GM21576 (cell line): ENCODE results near the gene TMEM100.

Experiments
- ATAC-seq: cut with Tn5 transposase; IDR thresholded peaks from one replicate; pipeline ENCODE4 v1.9.1; 2021; ENCODE audit warnings: mild to moderate bottlenecking, moderate library complexity; ENCODE audit not compliant: unreplicated experiment

Gene TMEM100

DNA sequence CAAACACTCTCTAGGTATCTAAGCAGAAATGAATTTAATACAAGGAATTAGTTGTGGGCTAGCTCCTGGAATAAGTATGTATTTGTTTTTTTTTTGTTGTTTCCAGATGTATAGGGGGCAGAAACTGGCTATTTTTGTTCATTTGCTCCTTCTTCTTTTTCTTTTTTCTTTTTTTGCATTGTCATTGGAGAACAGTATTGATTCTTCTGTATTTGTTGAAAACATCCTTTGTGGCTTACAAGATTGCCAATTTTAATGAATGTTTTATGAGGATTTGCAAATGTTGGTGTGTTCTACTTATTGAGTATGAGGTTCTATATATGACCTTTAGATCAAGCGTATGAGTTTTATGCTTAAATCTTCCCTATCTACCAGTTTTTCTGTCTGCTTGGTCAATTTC is 22.6 kb upstream of the TMEM100 start:
- ATAC-seq, result no peak

- peak; percentile 30 for ATAC-seq
Observed at GRCh38 chr17:55743103-55743679, 20.5 kb upstream of the TMEM100 start.

DNA sequence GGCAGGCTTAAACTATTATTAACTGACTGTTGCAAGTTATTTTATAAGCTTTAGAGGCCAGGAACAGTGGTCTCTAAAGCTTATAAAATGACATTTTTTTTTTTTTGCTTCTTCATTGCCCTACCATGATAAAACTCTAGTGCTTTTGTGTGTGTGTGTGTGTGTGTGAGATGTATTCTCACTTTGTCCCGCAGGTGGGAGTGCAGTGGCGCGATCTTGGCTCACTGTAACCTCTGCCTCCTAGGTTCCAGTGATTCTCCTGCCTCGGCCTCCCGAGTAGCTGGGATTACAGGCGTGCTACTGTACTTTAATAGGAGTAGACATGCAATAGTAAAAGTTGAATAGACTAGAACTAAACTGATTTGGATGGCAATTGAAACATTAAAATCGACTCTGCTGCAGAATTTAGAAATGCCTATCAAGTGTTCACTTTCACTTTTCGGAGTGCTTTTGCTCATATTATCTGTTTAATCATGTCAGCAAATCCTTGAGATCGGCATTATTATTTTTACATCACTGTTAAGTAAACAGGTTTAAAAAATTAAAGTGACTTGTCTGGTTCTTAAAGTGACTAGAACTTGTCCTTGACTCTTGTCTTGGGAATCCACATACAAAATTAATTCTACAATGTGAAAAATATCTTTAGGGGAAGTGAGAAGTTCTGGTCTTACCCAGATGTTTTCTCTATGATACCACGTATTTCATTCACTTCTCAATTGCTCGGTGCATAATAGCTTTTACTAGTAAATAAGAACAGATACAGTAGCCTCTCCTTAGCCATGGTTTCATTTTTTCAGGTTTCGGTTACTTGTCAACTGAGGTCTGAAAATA is 19.8 kb upstream of the TMEM100 start:
- peak; percentile 90 for ATAC-seq

DNA sequence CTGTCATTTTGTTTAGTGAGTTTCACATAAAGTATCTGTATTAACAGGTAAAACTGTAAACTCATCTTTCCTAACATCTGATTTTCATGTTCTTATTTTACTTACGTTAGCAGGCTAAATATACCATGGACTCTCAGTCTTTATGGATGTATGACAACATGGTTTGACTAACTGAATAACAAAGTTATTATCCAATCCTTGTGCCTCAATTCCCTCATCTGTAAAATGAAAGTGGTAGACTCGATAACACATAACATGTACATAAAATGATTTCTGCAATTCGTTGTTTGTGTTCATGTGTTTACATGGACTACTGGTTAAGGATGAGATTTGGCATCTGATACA is 18.7 kb upstream of the TMEM100 start:
- no peak for ATAC-seq

DNA sequence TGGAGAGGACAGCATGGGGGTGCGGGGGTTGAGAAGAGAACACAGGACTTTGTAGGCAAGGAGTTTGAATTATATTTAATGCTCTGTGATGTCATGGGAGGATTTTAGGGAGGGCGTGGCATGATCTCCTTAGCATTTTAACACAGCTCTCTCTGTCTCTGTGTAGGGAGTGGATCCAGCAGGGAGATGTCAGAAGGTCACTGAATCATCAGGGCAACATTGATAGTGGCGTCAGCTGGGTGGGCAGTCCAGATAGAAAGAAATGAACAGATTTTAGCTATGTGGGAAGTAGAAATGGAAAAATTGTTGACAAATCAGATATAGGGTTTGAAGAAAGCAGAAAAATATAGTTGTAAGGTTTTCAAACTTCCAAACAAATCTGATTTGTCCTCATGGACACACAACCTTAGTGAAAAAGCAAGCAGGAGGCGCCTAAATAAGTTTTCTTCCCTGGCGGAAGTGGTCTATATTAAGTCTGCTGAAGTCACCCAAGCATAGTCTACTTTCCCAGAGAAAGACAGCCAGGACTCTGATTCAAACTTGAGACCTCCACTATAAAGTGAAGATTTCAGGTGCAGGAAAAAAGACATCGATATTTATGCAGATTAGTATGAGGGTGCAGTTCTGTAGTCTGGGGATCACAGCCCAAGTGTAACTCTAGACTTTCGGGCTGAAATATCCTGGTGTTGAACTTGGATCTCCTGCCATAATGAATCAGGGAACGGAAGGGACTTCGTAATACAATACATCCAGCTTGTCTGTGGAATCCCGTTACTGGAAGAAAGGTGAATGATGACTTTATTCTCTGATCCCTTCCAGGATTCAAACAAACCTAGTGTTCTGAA is 18.1 kb upstream of the TMEM100 start:
- ATAC-seq, result no peak

DNA sequence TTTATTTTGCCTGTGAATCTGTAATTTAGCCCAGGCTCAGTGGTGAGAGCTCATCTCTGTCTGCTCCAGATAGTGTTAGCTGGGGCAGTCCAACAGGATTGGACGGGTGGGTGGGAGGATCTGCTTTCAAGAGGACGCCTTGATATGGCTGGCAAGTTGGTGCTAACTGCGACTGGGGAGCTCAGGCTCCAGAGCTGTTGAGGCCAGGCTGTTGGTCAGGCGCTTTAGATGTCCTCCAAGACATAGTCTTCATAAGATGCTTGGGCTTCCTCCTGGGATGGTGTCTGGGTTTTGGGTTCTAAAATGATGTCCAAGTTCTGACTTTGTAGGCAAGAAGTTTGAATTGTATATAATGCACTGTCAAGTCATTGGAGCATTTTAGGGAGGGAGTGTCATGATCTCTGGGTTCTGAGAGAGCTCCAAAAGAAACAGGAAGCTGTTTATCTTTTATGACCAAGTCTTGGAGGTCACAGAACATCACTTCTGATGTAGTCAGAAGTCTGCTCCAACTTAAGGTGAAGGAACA is 15.4 kb upstream of the TMEM100 start:
- ATAC-seq, result no peak

DNA sequence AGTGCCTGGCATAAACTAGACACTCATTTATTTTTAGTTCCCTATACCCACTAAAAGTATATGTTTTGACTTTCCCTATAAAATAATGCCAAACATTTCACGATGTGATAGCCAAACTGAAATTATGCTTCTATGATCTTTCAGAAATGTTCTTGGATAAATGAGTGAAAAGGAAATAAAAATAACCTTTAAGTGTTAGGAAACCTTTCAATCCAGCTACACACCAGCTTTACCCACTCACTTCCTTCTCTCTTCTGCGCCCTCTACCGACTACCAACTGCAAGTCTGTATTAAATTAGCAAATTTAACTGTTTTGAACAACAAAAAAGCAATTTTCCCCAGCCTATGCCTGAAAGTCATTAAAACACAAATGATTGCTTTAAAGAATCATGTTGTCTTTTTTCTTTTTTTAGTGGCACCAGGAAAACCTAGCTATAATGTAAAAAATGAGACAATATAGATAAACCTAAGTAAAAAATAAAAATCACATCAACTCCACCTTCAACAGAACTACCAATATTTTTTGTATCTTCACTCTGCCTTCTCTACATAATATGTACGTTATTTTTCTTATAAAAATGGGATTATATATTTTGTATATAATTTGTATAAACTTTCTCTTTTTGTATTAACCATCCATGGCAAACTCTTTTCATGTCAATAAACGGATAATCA is 13.2 kb upstream of the TMEM100 start:
- no peak for ATAC-seq

DNA sequence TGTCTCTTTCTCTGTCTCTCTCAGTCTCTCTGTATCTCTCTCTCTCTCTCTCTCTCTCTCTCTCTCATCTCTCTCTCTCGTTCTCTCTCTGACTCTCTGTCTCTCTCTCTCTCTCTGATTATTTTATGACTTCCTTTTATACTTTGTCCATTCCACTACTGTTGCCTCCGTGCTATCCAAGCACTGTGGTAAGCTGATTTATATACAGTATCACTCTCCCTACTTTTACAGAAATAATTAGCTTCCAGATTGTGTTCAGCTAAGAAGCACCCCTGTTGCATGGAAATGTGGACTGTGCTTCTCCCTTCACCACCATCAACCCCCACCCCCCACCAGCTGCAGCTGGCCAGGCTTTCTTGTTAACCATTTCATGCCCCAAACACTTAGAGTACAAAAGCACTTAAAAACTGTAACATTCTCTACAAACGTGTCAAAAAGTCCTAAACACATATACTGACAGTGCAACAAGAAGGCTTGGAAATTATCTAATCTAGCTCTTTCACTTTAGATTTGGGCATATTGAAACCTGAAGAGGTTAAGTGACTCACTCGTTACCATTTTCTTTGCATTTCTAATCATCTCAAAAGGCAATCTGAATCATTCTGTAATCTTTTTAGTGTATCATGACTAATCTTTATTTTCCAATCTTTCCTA is 11.6 kb upstream of the TMEM100 start:
- ATAC-seq, result no peak

DNA sequence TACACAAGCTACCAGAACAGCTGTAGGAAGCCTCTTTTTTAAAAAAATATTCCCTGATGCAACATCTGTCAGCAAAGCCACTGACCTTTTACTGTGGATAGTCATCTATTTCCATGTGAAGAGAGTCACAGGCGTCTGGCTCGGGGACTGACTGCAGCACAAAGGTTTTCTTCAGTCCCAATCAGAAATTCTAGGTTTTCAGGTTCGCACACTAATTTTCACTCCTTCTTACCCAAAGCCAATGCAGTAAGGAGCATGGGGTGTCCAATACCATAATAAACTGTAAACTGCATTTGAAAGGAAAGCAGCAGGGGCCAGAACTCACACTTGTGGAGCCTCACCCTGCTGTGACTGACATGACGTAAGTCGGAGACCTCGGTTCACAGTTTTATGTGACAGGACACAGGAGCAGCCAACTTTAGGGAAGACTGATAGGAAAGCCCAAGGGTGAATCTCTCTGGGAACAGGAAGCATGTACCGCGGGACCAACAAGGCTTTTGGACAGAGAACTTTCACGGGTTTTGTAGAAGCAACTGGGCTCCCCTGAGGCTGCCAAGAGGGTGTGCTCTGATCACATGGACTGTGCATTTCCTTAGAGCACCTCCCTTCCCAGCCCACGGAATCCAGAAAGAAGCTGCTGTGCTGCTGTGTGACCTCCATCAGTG is 9.1 kb upstream of the TMEM100 start:
- no peak for ATAC-seq

DNA sequence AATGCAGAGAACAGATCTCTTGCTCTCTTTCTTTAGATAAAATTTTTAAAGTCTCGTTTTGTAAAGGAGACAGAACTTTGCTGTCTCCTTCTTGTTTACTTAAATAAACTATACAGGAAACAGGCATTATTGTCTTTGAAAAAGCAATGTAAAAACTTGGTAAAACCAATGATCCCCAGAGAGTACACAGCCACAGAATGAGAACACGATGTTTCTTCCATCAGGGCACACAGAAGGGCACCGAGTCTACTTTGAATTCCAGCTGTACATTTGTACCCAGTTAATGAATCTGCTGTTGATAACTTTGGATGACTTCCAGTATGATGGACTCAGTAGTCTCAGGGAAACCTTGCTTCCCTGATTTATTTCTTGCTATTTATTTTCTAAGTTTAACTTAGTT is 8.1 kb upstream of the TMEM100 start:
- no peak for ATAC-seq

GRCh38 chr17:55730380-55730779 is 7.7 kb upstream of the TMEM100 start:
- ATAC-seq, result no peak

GRCh38 chr17:55729484-55729883 is 6.8 kb upstream of the TMEM100 start:
- no peak for ATAC-seq

DNA sequence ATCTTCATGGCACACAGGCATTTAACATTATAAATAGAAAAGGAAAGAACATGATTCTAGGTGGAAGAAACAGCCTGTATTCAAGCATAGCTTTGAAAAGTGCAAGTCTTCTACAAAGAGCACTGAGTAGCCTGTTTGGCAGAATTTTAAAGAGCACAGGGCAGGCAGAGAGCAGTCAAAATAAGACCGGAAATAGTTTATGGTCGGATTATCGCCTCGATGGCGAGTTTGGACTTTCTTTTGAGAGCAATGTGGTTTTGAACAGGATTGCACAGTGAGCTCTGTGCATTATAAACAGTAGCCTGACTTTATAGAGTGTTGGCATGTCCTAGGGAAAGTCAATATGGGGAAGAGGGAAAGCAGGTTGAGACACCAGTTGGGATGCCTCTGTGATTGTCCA is 6.2 kb upstream of the TMEM100 start:
- no peak for ATAC-seq

DNA sequence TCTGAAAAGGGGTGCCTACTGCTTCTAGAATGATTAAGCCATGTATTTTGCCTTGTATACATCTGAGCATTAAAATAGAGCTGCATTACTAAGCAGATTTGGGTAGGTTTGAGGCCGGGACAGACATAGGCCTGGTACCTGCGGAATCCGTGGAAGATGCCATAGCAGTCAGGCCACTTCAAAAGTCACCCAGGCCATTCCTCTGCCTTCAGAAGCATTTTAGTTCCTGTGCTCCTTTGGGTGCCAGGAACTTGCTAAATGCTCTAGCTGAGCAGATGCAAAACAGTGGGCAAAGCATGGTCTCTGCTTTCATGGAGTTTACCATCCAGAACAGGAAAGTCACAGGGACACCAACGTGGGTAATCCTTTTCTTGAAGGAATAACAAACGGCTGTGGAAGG is 5.7 kb upstream of the TMEM100 start:
- ATAC-seq, result no peak

DNA sequence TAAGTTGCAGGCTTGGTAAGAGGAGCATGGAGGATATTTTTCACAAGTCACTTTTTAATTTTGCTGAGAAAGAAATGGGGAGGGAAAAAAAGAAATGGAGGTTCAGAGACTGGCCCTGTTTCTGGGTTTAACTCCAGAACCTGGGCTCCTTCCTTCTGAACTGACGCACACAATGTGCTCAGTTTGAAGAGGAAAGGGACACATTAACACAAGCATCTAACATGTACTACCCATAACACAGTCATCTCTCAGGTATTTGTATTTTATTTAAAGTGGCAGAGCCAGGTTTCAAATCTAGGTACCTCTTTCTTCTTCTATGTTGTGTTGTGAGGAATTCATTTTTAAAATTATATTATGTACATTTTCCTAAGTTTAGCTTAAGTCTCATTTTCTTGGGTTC is 5.3 kb upstream of the TMEM100 start:
- ATAC-seq, result no peak

DNA sequence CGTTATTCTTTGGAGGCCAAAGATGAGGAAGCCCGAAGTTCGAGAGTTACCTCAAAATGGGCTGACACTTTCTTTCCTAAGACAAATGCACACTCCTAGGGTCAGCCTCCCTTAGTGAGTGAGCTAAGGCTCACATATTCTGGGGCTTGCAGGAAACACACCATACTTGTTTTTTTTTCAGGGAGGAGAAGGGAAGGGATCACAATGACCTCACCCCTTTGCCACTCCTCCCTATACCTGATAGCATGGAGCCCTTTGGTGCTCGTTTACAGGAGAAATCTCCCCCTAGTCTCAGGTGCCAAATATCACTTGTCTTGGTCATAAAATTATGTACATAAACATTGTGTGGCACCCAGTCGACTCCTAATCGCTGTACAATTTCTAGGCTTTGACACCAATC is 4.6 kb upstream of the TMEM100 start:
- no peak for ATAC-seq

GRCh38 chr17:55726440-55726839 is 3.8 kb upstream of the TMEM100 start:
- ATAC-seq, result no peak

GRCh38 chr17:55723488-55723848 is 804 bp upstream of the TMEM100 start:
- ATAC-seq, result no peak

DNA sequence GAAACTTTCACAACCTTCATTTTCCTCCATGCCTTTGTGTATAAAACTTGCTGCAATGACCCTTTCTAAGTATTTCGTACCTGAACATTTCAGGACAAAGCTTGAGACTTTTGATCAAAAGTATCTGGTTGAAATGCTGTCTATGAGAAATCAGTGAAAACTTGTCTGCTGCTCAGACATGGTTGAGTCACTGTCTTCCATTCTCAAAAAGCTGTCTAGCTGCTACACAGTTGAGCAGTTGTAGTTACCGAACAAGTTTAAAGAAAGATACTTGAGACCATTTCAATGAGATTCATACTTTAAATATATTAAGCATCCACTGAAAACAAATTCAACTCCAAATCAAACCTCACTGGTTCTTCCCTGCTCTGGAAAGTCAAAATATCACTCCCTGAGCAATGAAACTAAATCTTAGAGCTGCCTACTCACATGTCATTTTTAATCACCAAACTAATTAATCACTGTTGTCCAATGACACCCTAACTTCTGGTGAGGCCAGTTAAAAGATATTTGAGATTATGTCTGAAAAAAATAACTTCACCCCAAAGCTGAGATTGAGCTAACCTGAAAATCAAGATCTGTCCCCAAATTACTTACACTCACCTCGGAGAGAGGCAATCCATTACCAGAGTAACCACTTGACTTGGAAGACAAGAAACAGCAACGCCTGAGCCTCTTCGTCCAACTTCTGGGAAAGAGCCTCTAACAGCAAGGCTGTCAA is 488 bp downstream of the TMEM100 start:
- no peak for ATAC-seq
